ENCODE results near the gene ADGRF1.
"Not testable (repeated sequence)": the region's sequence is repeated elsewhere in the genome, so short reads cannot be mapped to it uniquely, and the experiment has no call there.

Gene ADGRF1

DNA sequence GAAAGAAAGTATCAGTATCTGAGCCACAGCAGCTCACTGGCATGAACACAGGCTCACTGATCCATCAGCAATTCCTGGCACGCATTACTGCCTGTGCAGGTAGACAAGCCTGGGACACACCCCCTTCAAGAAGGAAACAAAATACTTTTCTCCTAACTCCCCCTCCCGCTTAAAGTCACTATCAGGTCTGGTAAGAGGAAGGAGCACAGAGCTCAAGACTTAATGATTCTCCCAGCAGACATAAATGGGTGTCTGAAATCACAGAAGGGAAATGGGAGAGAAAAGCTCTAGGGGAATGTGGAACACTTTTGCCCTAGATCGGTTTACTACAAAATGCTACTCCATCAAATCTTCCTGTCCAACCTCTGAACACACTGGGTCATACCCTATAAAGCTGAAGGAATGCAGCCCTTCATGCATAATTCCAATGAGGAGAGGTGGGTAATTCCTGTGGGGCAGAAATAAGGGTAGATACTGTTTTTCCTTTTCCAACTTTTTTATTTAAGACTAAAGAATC, at the start of gene ADGRF1:
ADGRF1 (minus strand) TSS at position 58 of the 517 bp plus-strand sequence. CDS start 13,271 bp downstream, outside the sequence.
- no peak for DNase-seq

DNA sequence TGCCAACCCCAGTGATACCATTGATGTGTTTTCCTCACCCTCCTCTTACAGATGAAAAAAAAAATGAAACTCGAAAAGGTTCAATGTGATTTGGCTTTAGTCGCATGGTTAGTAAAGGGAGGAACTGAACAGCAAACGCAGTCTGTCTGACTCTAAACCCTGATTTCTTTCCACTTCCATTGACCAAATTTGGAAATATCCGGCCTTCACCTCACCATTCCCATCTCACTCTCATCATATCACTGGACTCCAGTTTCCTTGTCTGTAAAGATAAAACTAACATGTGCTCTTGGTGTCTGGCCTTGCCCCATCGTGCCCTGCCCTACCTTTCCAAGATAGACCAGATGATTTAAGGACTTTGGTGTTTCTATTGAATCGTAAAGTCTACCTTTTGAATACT, 48.7 kb upstream of the ADGRF1 start:
- DNase-seq: no peak

DNA sequence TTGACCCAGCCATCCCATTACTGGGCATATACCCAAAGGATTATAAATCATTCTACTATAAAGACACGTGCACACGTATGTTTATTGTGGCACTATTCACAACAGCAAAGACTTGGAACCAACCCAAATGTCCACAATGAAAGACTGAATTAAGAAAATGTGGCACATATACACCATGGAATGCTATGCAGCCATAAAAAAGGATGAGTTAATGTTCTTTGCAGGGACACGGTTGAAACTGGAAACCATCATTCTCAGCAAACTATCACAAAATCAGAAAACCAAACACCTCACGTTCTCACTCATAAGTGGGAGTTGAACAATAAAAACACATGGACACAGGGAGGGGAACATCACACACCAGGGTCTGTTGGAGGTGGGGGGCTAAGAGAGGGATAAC, 47.3 kb upstream of the ADGRF1 start:
- DNase-seq: not testable (repeated sequence)

DNA sequence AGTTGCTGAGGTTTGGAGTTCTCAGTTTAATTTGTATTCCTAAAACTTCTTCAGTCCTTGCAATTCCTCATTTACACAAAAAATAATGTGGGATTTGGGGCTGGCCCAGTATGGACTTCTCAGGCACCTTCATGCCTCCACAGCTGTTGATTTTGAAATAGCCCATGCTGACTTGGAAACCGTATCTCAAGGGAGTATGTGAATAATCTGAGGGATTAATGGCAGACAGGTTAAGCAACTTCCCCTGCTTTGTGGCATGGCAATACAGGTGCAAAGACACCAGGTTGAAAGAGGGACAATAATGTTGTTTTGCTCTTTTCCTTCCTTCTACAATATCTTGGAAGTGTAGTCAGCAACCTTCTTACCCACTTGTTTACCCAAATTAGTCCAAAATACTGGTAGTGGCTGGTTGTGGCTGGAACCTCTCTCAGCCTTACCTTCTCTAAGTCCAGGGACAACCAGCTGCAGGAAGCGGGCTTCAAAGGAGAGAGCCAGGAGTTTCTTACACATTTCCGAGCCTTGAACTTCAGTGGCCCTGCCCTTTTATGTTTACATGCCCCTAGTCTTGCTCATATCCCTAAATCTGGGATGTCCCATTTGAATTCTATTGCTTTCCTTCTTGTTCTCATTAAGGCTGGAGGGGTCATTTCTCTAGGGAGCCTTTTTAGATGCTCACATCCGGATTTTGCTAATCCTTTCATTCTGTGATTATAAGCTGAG, 44.1 kb upstream of the ADGRF1 start:
- no peak for DNase-seq

DNA sequence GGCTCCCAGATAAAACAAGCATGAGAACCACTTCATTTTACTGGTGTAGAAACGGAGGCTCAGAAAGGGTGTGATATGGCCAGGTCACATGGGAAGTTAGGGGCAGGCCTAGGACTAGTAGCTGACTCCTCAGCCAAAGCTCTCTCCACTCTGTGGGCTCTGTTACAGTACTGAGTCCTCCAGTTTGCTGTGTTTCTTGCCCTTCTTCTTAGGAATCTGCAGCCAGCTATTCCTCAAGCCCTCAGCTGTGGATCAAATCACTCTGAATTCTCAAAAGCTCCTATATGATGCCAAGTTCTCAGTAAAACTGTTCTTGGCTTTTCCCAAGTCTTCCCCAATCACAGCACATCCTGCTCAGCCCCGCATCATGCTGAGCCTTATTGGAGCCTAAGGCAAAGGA, 42.5 kb upstream of the ADGRF1 start:
- no peak for DNase-seq

DNA sequence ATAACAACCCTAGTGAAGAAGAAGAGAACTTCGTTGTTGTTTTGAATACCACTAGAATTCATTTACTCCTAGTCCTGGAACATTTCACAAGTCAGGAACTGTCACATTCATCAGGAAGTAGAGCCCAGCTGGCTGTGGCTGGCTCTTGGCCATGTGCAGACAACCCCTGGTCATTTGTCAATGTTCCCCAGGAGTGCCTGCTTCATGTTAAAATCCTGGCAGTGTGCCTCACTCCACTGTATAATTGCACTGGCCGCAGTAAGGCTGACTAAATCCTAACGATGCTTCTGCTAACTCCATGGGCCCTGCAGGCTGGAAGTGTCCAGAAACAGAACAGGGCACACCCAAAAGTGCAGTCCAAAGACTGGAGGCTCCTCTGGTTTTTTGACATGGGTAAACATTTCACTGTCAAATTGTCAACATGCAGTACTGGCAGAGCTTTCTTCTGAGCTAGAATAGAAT, 41.5 kb upstream of the ADGRF1 start:
- DNase-seq: peak; percentile 81

DNA sequence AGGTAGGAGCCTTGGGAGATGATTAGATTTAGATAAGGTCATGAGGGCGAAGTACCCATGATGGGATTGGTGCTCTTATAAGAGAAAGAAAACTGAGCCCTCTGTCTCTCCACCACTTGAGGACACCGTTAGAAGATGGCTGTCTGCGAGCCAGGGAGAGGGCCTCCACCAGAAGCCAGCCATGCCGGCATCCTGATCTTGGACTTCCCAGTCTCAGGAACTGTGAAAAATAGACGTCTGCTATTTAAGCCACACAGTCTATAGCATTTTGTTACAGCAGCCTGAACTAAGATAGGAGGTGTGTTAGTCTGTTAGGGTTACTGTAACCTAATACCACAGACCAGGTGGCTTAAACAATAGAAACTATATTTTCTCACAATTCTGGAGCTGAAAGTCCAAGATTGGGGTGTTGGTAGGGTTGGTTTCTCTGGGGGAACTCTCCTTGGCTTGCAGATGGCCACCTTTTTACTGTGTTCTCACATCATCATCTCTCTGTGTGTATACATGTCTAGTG, 38.0 kb upstream of the ADGRF1 start:
- DNase-seq: no peak

DNA sequence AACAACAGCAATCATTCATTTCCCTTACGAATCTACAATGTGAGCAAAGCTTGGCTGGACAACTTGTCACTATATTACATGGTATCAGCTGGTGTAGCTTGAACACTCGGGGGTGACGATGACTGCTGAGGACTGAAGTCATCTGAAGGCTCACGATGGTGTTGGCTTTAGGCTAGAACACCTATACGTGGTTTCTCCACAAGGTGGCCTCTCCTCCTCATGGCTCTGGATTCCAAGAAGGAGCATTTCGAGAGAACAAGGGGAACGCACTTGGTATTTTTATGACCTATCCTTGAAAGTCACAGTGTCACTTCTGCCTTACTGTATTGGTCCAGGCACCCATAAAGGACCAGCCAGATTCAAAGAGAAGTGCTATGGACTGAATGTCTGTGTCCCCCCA, 37.5 kb upstream of the ADGRF1 start:
- no peak for DNase-seq

DNA sequence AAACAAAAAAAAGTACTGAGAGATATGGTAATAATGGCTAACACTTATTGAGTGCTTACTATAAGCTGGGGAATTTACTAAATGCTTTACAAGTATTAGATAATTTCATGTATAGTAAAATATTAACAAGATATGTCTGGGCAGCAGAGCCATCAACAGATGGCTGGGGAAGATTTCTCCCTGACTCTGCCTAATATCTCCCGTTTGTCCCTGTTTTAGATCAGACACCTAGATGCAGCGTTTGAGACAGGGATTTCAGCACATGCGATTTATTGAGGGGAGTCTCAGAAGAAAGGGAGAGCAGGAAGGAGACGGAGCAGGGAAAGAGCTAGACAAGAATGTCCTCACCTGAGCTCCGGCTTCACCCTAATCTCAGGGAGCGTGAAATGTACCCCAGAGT, 36.9 kb upstream of the ADGRF1 start:
- no peak for DNase-seq

DNA sequence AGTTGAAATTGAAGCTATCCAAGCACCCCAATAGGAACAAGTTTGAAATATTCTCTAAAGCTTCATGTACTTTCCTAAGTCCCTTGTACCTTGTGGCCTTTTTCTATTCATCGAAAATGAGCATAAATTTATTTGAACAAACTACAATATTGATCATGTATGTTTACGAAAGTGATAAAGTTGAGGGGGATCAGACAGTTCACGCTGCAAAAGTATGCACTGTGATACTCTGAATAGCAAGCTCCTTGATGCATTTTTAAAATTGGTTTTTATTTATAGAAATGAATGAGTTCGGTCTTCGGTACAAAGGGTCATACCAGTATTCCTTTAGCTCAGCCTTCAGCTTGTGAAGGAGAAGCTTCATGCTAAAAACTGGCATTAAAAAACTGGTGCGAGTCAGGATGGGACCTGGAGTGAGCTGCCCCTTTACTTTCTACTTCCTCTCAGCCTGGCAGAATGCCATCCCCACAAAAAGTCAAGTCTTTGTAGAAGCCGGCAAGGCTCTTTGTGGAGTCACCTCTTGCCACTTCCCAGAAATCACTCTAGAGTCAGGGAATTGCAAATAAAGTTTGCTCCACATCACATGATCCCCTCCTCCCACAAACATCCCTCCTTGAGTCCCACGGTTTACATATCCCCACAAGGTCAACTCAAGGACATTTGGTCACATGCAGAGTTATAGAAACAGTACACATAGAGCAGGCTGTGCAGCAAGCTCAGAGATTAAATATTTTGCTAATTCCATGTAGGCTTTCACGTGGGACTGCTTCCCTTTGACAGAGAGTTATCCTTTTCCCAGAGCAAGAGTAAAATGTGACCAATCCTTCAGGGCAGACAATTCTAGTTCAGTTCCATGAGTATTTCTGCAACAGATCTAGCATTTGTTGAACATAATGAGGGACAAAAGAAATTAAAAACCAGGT, 34.6 kb upstream of the ADGRF1 start:
- no peak for DNase-seq

DNA sequence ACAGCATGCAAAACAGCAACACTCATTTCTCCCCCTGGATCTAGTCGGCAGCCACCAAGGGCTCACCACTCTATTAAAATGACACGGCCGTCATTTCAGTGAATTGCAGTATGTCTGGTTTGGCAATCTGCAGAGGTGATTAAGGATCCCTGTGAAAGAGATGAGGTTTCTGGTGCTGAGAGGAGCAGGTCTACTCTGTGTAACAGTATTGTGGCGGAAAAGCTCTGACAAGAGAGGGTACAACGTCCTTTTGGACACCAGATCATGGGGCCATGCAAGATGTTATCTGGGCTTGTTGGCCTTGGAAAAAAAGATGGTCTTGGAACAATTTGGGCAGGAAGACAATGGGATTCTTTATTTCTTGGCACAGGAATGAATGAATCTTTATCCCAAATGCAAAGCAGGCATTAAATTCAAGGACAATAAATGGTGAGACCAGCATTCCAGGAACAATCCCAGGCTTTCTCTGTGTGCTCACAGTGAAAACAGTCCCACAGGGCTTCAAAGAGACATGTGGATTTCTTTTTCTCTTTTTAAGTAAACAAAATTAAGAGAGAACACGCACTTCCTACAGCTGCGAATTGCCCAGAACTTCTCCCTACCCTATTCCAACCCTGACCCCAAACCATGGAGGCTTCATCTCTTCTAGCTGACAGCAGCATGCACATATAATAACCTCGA, 33.7 kb upstream of the ADGRF1 start:
- no peak for DNase-seq

DNA sequence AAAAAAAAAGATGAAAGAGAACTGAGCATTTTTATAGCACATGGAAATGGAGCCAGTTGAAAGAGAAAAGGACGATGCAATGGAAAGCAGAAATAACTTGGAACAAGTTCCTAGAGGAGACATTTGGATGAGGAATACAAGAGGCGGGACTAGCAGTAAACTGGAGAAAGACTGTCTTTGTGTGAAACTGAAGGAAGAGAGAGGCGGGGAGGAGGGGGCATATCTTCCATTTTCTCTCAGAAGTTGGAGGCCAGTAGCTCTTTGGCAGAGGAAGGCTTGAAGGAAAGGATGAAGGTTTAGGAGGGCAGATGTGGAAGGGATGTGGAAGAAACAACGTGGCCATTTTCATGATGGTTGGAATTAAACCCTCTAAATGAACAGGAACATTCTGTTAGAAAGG, 33.0 kb upstream of the ADGRF1 start:
- DNase-seq: no peak

DNA sequence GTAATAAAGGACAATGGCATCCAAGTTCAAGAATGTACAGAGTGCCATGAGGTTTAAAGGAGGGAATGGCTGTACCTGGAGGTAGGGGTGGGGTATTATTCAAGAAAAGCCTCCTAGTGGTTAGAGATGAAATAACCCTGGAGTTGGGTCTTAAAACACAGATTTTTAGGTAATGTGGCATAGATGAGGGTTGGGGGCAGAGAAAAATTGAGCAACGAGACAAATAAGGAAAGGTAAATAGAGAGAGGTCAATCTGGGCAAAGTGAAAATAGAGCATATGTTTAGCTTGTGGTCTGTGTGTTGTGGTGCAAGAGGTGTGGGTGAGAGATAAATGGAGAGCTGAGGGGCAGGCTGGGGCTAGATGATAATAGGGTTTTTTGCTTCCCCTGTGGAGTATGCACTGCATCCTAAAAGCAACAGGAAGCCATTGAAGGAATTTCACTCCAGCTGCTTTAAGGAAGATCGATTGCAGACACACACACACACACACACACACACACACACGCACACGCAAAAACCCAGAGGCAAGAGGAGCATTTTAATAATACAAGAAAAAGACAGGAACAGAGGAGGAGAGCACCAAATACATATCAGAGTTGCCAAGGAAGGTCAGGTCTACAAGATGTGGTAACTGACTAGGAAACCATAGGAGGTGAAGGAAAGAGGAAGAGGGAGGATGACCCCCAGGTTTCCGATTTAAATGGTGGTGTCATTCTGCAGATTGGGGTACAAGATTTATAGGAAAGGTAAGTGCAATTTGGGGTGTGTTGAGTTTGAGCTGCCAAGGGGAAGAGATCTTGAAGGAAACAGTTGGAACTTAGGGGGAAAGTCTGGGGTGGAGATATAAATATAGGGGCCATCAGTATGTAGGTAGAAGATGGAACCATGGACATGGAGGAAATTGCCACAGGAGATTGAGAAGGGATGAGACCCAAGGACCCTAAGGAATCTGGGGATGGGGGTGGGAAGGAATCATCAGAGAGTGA, 31.3 kb upstream of the ADGRF1 start:
- no peak for DNase-seq

DNA sequence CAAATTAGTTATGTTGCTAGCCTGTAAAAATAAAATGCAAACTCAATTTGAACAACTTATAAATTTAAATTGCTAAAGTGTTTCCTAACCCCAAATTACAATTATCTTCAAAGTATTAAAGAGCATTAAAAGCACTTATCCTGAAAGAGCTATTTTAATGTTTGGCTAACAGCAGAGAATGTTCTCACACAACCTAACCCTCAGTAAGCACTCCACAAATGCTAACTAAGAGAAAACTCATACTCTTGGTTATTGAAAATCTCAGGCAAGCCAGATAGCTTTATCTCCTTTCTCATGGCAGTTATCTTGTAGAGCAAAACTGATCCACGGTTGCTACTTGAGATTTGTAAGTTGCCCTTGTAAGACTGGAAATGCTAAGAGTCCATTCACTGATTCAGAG, 30.5 kb upstream of the ADGRF1 start:
- DNase-seq: no peak

DNA sequence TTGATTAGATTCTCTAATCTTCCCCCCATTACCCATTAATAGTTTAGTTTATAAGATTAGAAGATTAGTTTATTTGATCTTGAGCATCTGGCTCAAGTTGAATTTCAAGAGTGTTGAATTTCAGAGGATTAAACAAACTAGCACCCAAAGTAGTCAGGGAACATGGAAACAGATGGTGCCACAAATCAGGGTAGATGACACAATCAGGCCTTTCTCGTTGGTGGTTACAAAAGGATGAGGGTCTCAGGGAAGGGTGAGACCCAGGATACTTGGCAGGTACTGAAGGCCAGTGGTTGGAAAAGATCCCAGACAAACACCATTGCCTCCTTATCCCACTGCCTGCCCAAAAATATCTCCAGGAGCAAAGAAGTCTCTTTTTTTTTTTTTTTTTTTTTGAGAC, 29.5 kb upstream of the ADGRF1 start:
- no peak for DNase-seq

DNA sequence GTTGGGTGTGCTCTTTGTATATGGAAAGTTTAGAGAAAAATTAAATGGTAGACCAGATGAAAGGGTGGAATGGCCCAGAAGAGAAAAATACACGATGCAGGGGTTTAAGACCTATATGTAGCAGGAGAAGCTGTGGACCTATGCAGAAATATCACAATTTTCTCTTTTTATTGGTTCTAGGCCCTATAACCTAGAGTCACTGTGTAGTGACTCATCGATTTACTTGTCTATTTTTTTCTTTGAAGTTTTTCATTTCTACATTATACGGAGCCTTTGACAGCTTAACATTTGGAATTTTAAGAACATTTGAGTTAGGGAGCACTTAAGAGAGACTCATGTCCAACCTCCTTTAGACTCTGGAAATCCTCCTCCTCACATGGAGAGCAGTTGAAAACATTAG, 28.3 kb upstream of the ADGRF1 start:
- DNase-seq: no peak

DNA sequence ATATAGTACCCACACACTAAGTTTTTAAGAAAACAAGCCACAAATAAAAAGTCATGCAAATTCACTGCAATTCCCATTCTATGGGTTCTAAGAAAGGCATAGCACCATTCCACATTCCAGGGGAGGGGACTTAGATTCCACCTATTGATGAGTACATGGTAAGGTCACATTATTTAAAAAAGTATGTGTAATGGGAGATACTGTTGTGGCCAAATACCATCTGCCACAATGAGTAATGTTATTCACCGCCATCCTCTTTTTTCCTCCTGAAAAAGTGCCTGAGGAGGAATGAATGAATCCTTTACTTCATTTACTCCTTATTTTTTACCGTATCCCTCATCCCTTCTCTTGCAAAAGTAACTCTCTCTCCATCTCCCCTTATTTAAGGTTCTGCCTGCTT, 27.0 kb upstream of the ADGRF1 start:
- DNase-seq: no peak

DNA sequence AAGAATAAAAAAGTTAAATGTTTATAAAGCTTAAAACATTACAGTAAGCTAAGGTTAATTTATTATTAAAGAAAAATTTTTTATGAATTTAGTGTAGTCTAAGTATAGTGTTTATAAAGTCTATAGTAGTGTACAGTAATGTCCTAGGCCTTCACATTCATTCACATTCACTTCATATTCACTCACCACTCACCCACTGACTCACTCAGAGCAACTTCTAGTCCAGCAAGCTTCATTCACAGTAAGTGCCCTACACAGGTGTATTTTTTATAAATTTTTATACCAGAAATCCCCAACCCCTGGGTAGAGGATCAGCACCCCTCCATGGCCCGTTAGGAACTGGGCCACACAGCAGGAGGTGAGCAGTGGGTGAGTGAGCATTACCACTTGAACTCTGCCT, 24.3 kb upstream of the ADGRF1 start:
- no peak for DNase-seq

DNA sequence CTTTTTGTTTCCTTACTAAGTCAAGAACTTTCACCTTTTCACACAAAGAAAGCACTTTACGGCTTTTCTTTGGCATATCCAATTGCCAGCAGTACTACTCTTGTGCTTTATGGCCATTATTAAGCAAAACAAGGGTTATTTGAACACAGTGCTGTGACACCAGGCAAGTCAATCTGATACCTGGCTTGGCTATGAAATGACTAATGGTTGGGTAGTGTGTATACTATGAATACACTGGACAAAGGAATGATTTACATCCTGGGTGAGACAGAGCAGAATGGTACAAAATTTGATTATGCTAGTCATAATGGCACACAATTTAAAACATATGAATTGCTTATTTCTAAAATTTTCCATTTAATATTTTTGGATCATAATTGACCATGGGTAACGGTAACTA, 22.1 kb upstream of the ADGRF1 start:
- DNase-seq: no peak

DNA sequence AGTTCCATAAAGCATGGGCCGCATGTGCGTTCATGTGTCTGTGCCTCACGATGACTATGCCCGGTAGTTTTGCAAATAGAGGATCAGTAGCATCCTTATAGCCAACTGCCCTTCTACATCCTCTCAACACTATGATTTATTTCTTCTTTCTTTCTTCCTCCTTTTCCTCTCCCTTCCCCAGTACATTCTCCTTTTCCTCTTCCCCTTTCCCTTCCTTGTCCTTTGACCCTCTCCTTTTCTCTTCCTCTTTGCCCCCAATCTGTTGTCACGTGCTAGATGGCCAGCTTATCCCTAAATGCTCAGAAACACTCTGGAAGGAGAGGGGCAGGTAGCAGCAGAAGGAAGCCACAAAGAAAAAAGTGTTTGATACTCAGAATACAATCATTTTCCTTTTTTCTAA, 20.2 kb upstream of the ADGRF1 start:
- DNase-seq: no peak

All from NCI-H1092 treated with DMSO at 0.1 percent for 48 hours (cell line).